Neutrophil (primary cell): Measurements from ENCODE around the gene FURIN.
A peak's percentile ranks its signal among the peaks of the same experiment; 100 is the strongest.

Experiments used
- H3K27ac ChIP-seq: fragments of 200-600 bp; sonication (generic); 2 replicates; pipeline ENCODE4 v1.5.1; 2016; ENCODE audit warnings: mild to moderate bottlenecking, moderate library complexity
- H3K27me3 ChIP-seq: fragments of 200-600 bp; sonication (generic); 2 replicates; pipeline ENCODE4 v1.6.0; 2016; ENCODE audit warnings: mild to moderate bottlenecking
- H3K36me3 ChIP-seq: fragments of 200-600 bp; sonication (generic); 2 replicates; pipeline ENCODE4 v1.5.1; 2017
- H3K4me1 ChIP-seq, 2 experiments: fragments of 200-600 bp in 1 of 2; sonication (generic) in 1 of 2; 1 replicate in 1 of 2; 2 replicates in 1 of 2; pipeline versions ENCODE4 v1.5.1 to v1.6.1; 2013 to 2016; ENCODE audit warnings: low read depth in 1 of 2, low read length in 1 of 2, mild to moderate bottlenecking in 1 of 2, moderate library complexity in 1 of 2; ENCODE audit not compliant: control insufficient read depth in 1 of 2, insufficient read depth in 1 of 2
- H3K4me3 ChIP-seq, 2 experiments: fragments of 200-600 bp in 1 of 2; sonication (generic) in 1 of 2; 1 replicate in 1 of 2; 2 replicates in 1 of 2; pipeline ENCODE4 v1.5.1; 2013 to 2016; ENCODE audit warnings: low read depth in 1 of 2, low read length in 1 of 2, mild to moderate bottlenecking in 1 of 2, moderate library complexity in 1 of 2
- H3K9me3 ChIP-seq: fragments of 200-600 bp; sonication (generic); 2 replicates; pipeline ENCODE4 v1.5.1; 2016
- CTCF ChIP-seq: fragments of 200-600 bp; sonication (generic); IDR thresholded peaks from 2 replicates; pipeline ENCODE4 v1.5.1; 2016; ENCODE audit warnings: antibody characterized with exemption

Gene FURIN

GRCh38 chr15:90911906-90912769, 43.8 kb downstream of the FURIN start:
- Histone ChIP-seq H3K4me1 (peaks cover 72 to 73% of the 10 kb centered on the region in 2 experiments), H3K9me3 (no peaks in the 10 kb centered on the region), H3K27ac (peak overlapping the region; percentile 94), H3K27me3 (no peaks in the 10 kb centered on the region), H3K36me3 (peaks cover 70% of the 10 kb centered on the region), H3K4me3 (peak overlapping the region; percentile 8 to 11)
- TF ChIP-seq CTCF, result no peak

- H3K27me3 ChIP-seq, result no peaks in the 10 kb centered on the region
- H3K27ac ChIP-seq, result peak overlapping the region; percentile 94
- TF ChIP-seq CTCF, result no peak
- H3K4me3 ChIP-seq, result peak overlapping the region in 1 of 2 experiments; percentile 72
- H3K36me3 ChIP-seq, result peaks cover 70% of the 10 kb centered on the region
- H3K4me1 ChIP-seq, result peaks cover 78% of the 10 kb centered on the region in 2 experiments
- no peaks in the 10 kb centered on the region for H3K9me3 ChIP-seq
Observed at GRCh38 chr15:90912770-90913075, 44.3 kb downstream of the FURIN start.

- Histone ChIP-seq H3K9me3 (no peaks in the 10 kb centered on the region), H3K4me3 (peak overlapping the region; percentile 37 to 72), H3K36me3 (peaks cover 72% of the 10 kb centered on the region), H3K4me1 (peaks cover 81 to 86% of the 10 kb centered on the region in 2 experiments), H3K27ac (peak overlapping the region; percentile 94), H3K27me3 (no peaks in the 10 kb centered on the region)
- TF ChIP-seq CTCF, result no peak
Observed at GRCh38 chr15:90913398-90913944, 45.1 kb downstream of the FURIN start.

- Histone ChIP-seq H3K36me3 (peaks cover 72% of the 10 kb centered on the region), H3K4me1 (peaks cover 81 to 86% of the 10 kb centered on the region in 2 experiments), H3K9me3 (no peaks in the 10 kb centered on the region), H3K4me3 (peak overlapping the region; percentile 57 to 72), H3K27me3 (no peaks in the 10 kb centered on the region), H3K27ac (peak overlapping the region; percentile 94)
- peak; percentile 7 for TF ChIP-seq CTCF
Observed at GRCh38 chr15:90914305-90915080, 46.1 kb downstream of the FURIN start.

GRCh38 chr15:90915216-90915807, 46.9 kb downstream of the FURIN start:
- TF ChIP-seq CTCF, result no peak
- H3K4me1 ChIP-seq, result peaks cover 81 to 82% of the 10 kb centered on the region in 2 experiments
- H3K27me3 ChIP-seq, result no peaks in the 10 kb centered on the region
- no peaks in the 10 kb centered on the region for H3K9me3 ChIP-seq
- peak overlapping the region; percentile 94 for H3K27ac ChIP-seq
- H3K36me3 ChIP-seq, result peaks cover 72% of the 10 kb centered on the region
- peak overlapping the region; percentile 57 to 72 for H3K4me3 ChIP-seq
